Dendritic cell treated with granulocyte-macrophage colony-stimulating factor and Interleukin-4, amounts not matched to agents 40 ng/mL and 50 ng/mL, for 4 days (primary cell): ENCODE measurements around the gene ENAH.
"Not testable (repeated sequence)": the region's sequence is repeated elsewhere in the genome, so short reads cannot be mapped to it uniquely, and the experiment has no call there.

Experiments used
- H3K27ac Mint-ChIP-seq: one replicate; pipeline ENCODE4 v1.8.0; 2022; ENCODE audit warnings: mild to moderate bottlenecking, mixed read lengths
- H3K27me3 Mint-ChIP-seq: one replicate; pipeline ENCODE4 v1.8.0; 2022; ENCODE audit warnings: mild to moderate bottlenecking, mixed read lengths
- H3K36me3 Mint-ChIP-seq: one replicate; pipeline ENCODE4 v1.8.0; 2022; ENCODE audit warnings: low read depth, mixed read lengths
- H3K4me1 Mint-ChIP-seq: one replicate; pipeline ENCODE4 v1.8.0; 2022; ENCODE audit warnings: low read depth, mixed read lengths
- H3K4me3 Mint-ChIP-seq: one replicate; pipeline ENCODE4 v1.8.0; 2022; ENCODE audit warnings: mild to moderate bottlenecking, moderate library complexity, mixed read lengths
- H3K9me3 Mint-ChIP-seq: one replicate; pipeline ENCODE4 v1.8.0; 2022; ENCODE audit warnings: mixed read lengths
- intact Hi-C: fragments of 100-400 bp; cut with micrococcal nuclease; formaldehyde crosslinking; loops from one replicate; pipeline ENCODE4 v1.15.0; 2022

The ENAH gene

GRCh38 chr1:225517697-225518096, 135.2 kb downstream of the ENAH start:
- intact Hi-C loops: no loop called here
- H3K27ac Mint-ChIP-seq: no peak overlapping the region

GRCh38 chr1:225517221-225517620, 135.7 kb downstream of the ENAH start:
- no peak overlapping the region for H3K4me3 Mint-ChIP-seq
- intact Hi-C loops: no loop called here
- no peaks in the 10 kb centered on the region for H3K9me3 Mint-ChIP-seq
- no peaks in the 10 kb centered on the region for H3K36me3 Mint-ChIP-seq
- H3K27me3 Mint-ChIP-seq: no peaks in the 10 kb centered on the region
- H3K27ac Mint-ChIP-seq: no peak overlapping the region
- H3K4me1 Mint-ChIP-seq: peaks cover 10% of the 10 kb centered on the region

More at GRCh38 chr1:225517697-225518096, 135.2 kb downstream of the ENAH start:
- Mint-ChIP-seq H3K9me3 (no peaks in the 10 kb centered on the region), H3K27me3 (no peaks in the 10 kb centered on the region), H3K4me3 (no peak overlapping the region), H3K36me3 (no peaks in the 10 kb centered on the region), H3K4me1 (peaks cover 10% of the 10 kb centered on the region)

DNA sequence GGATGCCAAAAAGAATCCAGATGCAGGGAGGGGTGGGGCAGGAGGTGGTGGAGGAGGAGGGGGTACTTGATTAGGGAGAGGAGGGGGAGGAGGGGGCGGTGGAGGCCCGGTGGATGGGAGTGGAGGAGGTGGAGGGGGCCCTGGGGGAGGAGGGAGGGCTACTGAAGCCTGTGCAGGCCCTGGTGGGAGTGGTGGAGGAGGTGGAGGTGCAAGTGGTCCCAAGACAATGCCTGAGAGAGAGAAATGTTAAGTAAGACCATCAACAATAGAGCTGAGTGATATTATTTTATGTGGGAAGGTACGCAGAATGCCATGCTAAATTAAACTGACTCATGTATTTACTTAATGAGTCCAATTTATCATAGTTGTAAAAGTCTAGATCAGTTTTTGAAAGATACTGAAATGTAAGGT, 138.2 kb downstream of the ENAH start:
- H3K9me3 Mint-ChIP-seq: no peaks in the 10 kb centered on the region
- intact Hi-C loops: no loop called here
- no peaks in the 10 kb centered on the region for H3K36me3 Mint-ChIP-seq
- peaks cover 10% of the 10 kb centered on the region for H3K4me1 Mint-ChIP-seq
- H3K4me3 Mint-ChIP-seq: no peak overlapping the region
- H3K27ac Mint-ChIP-seq: no peak overlapping the region
- H3K27me3 Mint-ChIP-seq: no peaks in the 10 kb centered on the region

DNA sequence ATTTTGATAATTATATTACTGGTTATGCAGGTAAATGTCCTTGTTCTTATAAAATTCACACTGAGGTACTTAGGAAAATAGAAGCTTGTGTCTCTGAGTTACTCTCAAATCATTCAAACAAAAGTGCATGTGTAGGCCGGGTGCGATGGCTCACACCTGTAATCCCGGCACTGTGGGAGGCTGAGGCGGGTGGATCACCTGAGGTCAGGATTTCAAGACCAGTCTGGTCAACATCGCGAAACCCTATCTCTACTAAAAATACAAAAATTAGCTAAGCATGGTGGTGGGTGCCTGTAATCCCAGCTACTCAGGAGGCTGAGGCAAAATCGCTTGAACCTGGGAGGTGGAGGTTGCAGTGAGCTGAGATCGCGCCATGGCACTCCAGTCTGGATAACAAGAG, 139.3 kb downstream of the ENAH start:
- intact Hi-C loops, H3K4me1 Mint-ChIP-seq, H3K9me3 Mint-ChIP-seq, H3K27me3 Mint-ChIP-seq, H3K36me3 Mint-ChIP-seq, H3K27ac Mint-ChIP-seq, H3K4me3 Mint-ChIP-seq: not testable (repeated sequence)

DNA sequence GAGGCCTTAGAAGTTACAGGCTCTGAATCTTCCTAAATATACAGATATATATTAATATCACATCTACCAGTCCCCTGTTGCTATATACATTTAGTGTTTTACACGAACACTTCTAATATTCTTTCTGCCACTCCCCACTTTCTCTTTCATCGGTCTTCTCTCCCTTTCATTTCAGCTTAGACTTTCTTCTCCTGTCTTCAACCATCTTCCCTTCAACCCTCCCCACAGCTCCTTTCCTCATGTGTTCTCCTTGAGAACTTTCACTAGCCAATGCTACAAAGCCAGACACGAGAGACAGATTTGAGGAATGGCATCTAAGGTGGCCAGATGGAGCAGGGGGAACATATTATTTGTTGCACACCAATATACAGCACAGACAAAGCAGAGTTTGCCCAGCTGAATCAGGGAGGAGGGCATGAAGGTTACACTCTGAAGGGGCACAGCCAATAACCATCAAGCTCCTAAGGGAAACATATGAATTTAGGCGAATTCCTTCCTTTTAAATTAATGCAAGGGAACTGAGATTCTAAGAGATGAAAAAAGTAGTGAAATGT, 141.0 kb downstream of the ENAH start:
- intact Hi-C loops: no loop called here

GRCh38 chr1:225510740-225511139, 142.2 kb downstream of the ENAH start:
- H3K4me3 Mint-ChIP-seq, H3K4me1 Mint-ChIP-seq, intact Hi-C loops, H3K27ac Mint-ChIP-seq, H3K27me3 Mint-ChIP-seq, H3K36me3 Mint-ChIP-seq, H3K9me3 Mint-ChIP-seq: not testable (repeated sequence)

More for the DNA sequence above, 141.0 kb downstream of the ENAH start:
- no peak overlapping the region for H3K4me3 Mint-ChIP-seq
- no peaks in the 10 kb centered on the region for H3K9me3 Mint-ChIP-seq
- H3K27me3 Mint-ChIP-seq: no peaks in the 10 kb centered on the region
- H3K36me3 Mint-ChIP-seq: no peaks in the 10 kb centered on the region
- H3K27ac Mint-ChIP-seq: no peak overlapping the region
- no peaks in the 10 kb centered on the region for H3K4me1 Mint-ChIP-seq

GRCh38 chr1:225509770-225510169, 143.2 kb downstream of the ENAH start:
- H3K27ac Mint-ChIP-seq: no peak overlapping the region
- H3K9me3 Mint-ChIP-seq: no peaks in the 10 kb centered on the region
- H3K36me3 Mint-ChIP-seq: no peaks in the 10 kb centered on the region
- no peak overlapping the region for H3K4me3 Mint-ChIP-seq
- no peaks in the 10 kb centered on the region for H3K27me3 Mint-ChIP-seq
- intact Hi-C loops: no loop called here
- no peaks in the 10 kb centered on the region for H3K4me1 Mint-ChIP-seq

DNA sequence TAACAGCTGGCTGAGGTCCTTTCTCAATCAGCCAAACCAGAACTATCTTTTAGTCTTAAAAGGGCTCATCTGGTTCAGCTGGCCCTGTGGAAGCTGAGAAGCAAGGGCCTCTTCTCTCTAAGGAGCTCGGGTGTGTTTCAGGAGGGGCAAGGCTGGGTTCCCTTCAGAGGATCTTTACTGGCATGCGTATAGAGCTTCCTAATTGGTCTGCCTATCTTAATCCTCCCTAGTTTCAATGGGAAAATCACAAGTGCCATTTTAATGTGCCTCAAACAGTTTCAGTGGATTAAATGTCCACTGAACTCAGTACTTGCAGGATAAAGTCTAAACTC, 143.6 kb downstream of the ENAH start:
- intact Hi-C loops: no loop called here
- no peaks in the 10 kb centered on the region for H3K27me3 Mint-ChIP-seq
- no peak overlapping the region for H3K27ac Mint-ChIP-seq
- H3K4me3 Mint-ChIP-seq: no peak overlapping the region
- no peaks in the 10 kb centered on the region for H3K36me3 Mint-ChIP-seq
- H3K9me3 Mint-ChIP-seq: no peaks in the 10 kb centered on the region
- no peaks in the 10 kb centered on the region for H3K4me1 Mint-ChIP-seq

DNA sequence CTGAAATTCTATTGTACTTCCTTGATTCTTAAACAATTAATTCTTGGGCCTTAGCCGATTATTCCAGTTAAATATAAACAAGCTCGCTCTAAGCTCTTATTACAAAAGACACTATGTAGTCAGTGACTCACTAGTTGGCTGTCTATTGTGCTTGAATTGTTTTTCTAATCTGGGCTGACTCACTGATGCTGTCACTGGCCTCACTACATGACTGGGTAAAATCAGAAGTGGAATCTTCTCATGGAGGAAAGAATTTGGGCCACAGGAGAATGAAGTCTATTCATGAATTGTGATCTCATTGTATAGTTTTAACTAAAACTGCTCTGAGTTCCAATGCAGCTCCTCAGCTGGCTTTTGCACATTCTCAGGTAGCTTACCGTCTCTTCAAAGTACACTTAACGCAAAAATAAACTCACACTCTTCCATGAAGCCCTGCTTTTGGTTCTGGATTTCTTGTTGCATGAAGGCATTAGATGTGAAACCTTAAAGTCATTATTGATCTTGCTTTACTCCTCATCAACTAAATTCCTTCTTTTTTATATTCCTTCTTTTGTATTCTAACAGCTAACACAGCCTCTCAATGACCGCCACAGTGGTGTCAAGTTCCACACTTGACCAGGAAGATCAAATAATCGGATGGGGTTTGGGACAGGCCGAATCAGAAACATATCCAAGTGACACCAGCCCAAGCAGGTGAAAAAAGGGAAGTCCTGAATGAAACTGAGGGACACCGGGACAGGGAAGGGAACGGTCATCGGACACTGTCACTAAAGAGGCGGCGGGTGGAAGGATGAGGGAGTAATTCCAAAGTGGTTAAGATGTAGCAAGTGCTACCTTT, 144.2 kb downstream of the ENAH start:
- intact Hi-C loops: no loop called here
- Mint-ChIP-seq H3K9me3 (no peaks in the 10 kb centered on the region), H3K4me1 (no peaks in the 10 kb centered on the region), H3K27me3 (no peaks in the 10 kb centered on the region), H3K4me3 (no peak overlapping the region), H3K36me3 (no peaks in the 10 kb centered on the region), H3K27ac (no peak overlapping the region)

DNA sequence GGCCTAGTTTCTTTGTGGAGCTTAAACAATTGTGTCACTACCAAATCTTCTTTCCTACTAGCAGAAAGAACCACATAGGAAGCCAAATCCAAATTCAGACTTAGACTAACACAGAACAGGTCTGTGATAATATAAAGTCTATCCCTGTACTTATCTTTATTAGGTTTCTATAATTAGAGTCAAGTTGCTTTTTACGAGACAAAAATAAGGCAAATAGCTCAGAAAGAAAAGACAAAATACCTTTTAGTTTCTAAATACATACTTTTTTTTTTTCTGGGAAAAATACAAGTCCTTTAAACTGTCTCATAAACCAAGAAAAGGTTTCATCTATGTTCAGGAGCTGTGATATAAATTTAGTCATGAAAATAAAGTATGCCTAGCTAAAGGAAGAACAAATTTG, 146.2 kb downstream of the ENAH start:
- intact Hi-C loops: no loop called here
- Mint-ChIP-seq H3K27me3 (no peaks in the 10 kb centered on the region), H3K36me3 (no peaks in the 10 kb centered on the region), H3K4me1 (no peaks in the 10 kb centered on the region), H3K27ac (no peak overlapping the region), H3K9me3 (no peaks in the 10 kb centered on the region), H3K4me3 (no peak overlapping the region)

- Mint-ChIP-seq H3K36me3 (no peaks in the 10 kb centered on the region), H3K4me1 (no peaks in the 10 kb centered on the region), H3K27ac (no peak overlapping the region), H3K27me3 (no peaks in the 10 kb centered on the region), H3K4me3 (no peak overlapping the region), H3K9me3 (no peaks in the 10 kb centered on the region)
- intact Hi-C loops: no loop called here
These were observed 148.1 kb downstream of the ENAH start for GRCh38 chr1:225504776-225505175.

- intact Hi-C loops: no loop called here
These were observed 152.2 kb downstream of the ENAH start for GRCh38 chr1:225500624-225501192.

GRCh38 chr1:225498549-225499136, 154.3 kb downstream of the ENAH start:
- no peak overlapping the region for H3K27ac Mint-ChIP-seq
- intact Hi-C loops: no loop called here
- H3K4me3 Mint-ChIP-seq: no peak overlapping the region
- H3K9me3 Mint-ChIP-seq: no peaks in the 10 kb centered on the region
- no peaks in the 10 kb centered on the region for H3K36me3 Mint-ChIP-seq
- H3K27me3 Mint-ChIP-seq: no peaks in the 10 kb centered on the region
- H3K4me1 Mint-ChIP-seq: no peaks in the 10 kb centered on the region

More at GRCh38 chr1:225500624-225501192, 152.2 kb downstream of the ENAH start:
- Mint-ChIP-seq H3K4me1 (no peaks in the 10 kb centered on the region), H3K36me3 (no peaks in the 10 kb centered on the region), H3K27ac (no peak overlapping the region), H3K9me3 (no peaks in the 10 kb centered on the region), H3K27me3 (no peaks in the 10 kb centered on the region), H3K4me3 (no peak overlapping the region)

DNA sequence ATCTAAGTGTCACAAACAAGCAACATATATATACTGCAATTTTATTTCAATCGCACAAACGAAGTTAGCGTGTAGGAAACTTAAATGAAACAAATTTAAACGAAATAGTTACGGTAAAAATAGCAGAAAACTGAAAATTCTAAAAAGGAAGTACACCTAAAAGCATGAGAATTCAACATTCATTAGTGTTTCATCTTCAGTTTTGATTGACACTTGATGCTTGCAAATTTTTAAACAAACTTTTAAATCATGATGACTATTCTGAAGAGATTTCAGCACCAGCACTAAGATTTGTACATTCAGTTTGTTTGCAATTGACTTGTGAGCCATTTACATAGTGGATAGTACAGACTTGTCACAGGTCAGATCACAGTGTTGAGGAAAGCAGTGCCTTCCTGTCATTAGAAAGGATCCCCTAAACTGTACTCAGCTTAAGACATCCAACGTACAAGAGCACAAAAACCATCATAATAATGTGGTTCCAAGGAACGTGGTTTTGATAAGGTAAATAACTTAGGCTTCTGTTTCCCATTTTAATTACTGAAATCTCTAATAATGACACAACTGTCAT, 158.0 kb downstream of the ENAH start:
- Mint-ChIP-seq H3K4me3 (no peak overlapping the region), H3K36me3 (no peaks in the 10 kb centered on the region), H3K27me3 (no peaks in the 10 kb centered on the region), H3K27ac (no peak overlapping the region), H3K4me1 (no peaks in the 10 kb centered on the region), H3K9me3 (no peaks in the 10 kb centered on the region)
- intact Hi-C loops: no loop called here
